Measurements from ENCODE around the gene DTNB. TPM values are rescaled to one million over a fixed set of nuclear protein-coding genes. Genes with fewer than 3 reads are reported as not detected.

DTNB gene
- total and polyA plus RNA-seq, 2 donors (not counting 3 experiments of a cell fraction or from before 2014, with no cell fraction given), result 11.5 to 17.0 TPM

DNA sequence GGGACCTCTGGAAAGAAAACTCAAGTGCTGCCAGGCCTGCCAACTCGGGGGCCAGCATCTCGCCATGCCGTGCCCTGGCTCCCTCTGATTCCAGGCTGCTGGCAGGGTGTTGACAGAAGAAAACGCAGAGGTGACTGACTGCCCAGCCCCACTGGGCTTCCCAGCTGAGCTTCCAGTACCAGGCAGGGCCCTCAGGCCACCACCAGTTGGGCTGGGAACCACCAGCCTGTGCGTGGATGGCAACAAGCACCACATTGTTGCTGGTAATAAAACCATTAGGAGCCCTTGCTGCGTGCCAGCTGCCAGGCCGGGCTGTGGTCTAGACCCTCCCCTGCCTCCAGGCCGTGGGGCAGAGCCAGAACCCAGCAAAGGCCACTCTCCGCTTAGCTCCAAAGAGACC is 340.8 kb downstream of the DTNB start:
- FAIRE-seq, result no peak
- intact Hi-C loops (cut with micrococcal nuclease), result no loop called here

More for the DNA sequence above, 340.8 kb downstream of the DTNB start:
- Histone ChIP-seq H3K9ac (replicated peaks; ENCODE audit: extremely low read depth, insufficient read depth, low read length) (no peak overlapping the region), H3K4me3 (replicated peaks in 1 of 3; ENCODE audit: insufficient read depth in 1 of 3, low read depth in 1 of 3, low read length in 3 of 3) (no peak overlapping the region), H3K27ac (ENCODE audit: insufficient read depth, low read depth, low read length) (no peak overlapping the region), H3K9me3 (replicated peaks; ENCODE audit: control insufficient read depth, insufficient read depth, low read length) (no peaks in the 10 kb centered on the region), H2AFZ (ENCODE audit: low read depth, low read length) (no peak overlapping the region), H3K4me1 (ENCODE audit: control insufficient read depth, extremely low read depth, insufficient read depth, low read length) (no peaks in the 10 kb centered on the region), H3K9me1 (replicated peaks; ENCODE audit: control insufficient read depth, extremely low read depth, insufficient read depth, low read length) (no peaks in the 10 kb centered on the region), H3K36me3 (ENCODE audit: control insufficient read depth in 2 of 2, extremely low read depth in 1 of 2, insufficient read depth in 2 of 2, low read length in 2 of 2) (no peaks in the 10 kb centered on the region), H3K79me2 (ENCODE audit: control insufficient read depth, insufficient read depth, low read length) (no peaks in the 10 kb centered on the region), H3K4me2 (ENCODE audit: insufficient read depth, low read length) (no peak overlapping the region), H4K20me1 (replicated peaks; ENCODE audit: control insufficient read depth, extremely low read depth, insufficient read depth, low read length) (no peaks in the 10 kb centered on the region), H3K27me3 (ENCODE audit: control insufficient read depth in 2 of 2, insufficient read depth in 2 of 2, low read length in 2 of 2) (no peaks in the 10 kb centered on the region)
- DNase-seq (ENCODE audit: low read depth, low spot score), result no peak
- CTCF ChIA-PET, result interaction anchor here (1.2 kb wide), 1 partner anchor 9 kb away, joined by 4 read pairs; no protein-coding TSS in a partner anchor
- POLR2A ChIA-PET, result no interaction called here
- BruUV-seq (replicated peaks), result no TSS peak
- TF ChIP-seq JUN (IDR thresholded peaks at IDR 0.05; ENCODE audit: borderline replicate concordance, insufficient read depth, insufficient read length, low read depth) (no peak), POLR2A (IDR thresholded peaks at IDR 0.05; ENCODE audit: low read depth, low read length) (no peak), GATA2 (IDR thresholded peaks at IDR 0.05; ENCODE audit: insufficient read depth, insufficient read length, low read depth, low read length) (no peak), CTCF (IDR thresholded peaks at IDR 0.05; ENCODE audit: extremely low read depth in 1 of 2, insufficient read depth in 1 of 2, low read depth in 1 of 2, low read length in 2 of 2) (no peak), EZH2 (IDR thresholded peaks at IDR 0.05; ENCODE audit: borderline replicate concordance, low read depth, low read length, severe bottlenecking) (no peak), POLR2AphosphoS5 (IDR thresholded peaks at IDR 0.05; ENCODE audit: insufficient read depth, low read depth, low read length) (no peak), MYC (IDR thresholded peaks at IDR 0.05; ENCODE audit: low read depth, low read length) (no peak), FOS (IDR thresholded peaks at IDR 0.05; ENCODE audit: borderline replicate concordance, insufficient read depth, low read length) (no peak)
- TF ChIP-seq, protein P1, sequence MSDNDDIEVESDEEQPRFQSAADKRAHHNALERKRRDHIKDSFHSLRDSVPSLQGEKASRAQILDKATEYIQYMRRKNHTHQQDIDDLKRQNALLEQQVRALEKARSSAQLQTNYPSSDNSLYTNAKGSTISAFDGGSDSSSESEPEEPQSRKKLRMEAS (IDR thresholded peaks at IDR 0.05; ENCODE audit: insufficient read depth, insufficient read length), result no peak
- dilution Hi-C loops (cut with MboI; ENCODE audit: extremely low pct_ligation_motif_present, low sequenced_read_pairs), result no loop called here
